Mesodermal cell (in vitro differentiated cells): ENCODE data around the gene LY6G6C.

ENCODE experiments used
- H3K27ac ChIP-seq: 2 replicates; pipeline ENCODE4 v1.7.0; 2013; ENCODE audit warnings: mild to moderate bottlenecking, low read depth, low read length, moderate library complexity; ENCODE audit not compliant: severe bottlenecking
- H3K36me3 ChIP-seq: 2 replicates; pipeline ENCODE4 v1.7.1; 2013; ENCODE audit warnings: mild to moderate bottlenecking, low read length, moderate library complexity; ENCODE audit not compliant: control insufficient read depth, insufficient read depth
- H3K4me1 ChIP-seq: one replicate; pipeline ENCODE4 v1.7.1; 2013; ENCODE audit warnings: mild to moderate bottlenecking, low read length; ENCODE audit not compliant: insufficient read depth, control insufficient read depth, poor library complexity, severe bottlenecking
- H3K4me3 ChIP-seq: 2 replicates; pipeline ENCODE4 v1.7.0; 2013; ENCODE audit warnings: low read length, control low read depth, mild to moderate bottlenecking; ENCODE audit not compliant: insufficient read depth, poor library complexity, severe bottlenecking; ENCODE audit errors: extremely low read depth
- H3K9me3 ChIP-seq: 2 replicates; pipeline ENCODE4 v1.7.1; 2013; ENCODE audit warnings: mild to moderate bottlenecking, low read length, moderate library complexity; ENCODE audit not compliant: control insufficient read depth
- WGBS, 2 experiments: methylation state at CpG; one replicate each; pipeline ENCODE4 v1.1.5; 2013; ENCODE audit warnings: missing lambda C conversion rate in 2 of 2; ENCODE audit not compliant: insufficient coverage in 2 of 2; 5-methylcytosine and 5-hydroxymethylcytosine counted together

Gene LY6G6C

DNA sequence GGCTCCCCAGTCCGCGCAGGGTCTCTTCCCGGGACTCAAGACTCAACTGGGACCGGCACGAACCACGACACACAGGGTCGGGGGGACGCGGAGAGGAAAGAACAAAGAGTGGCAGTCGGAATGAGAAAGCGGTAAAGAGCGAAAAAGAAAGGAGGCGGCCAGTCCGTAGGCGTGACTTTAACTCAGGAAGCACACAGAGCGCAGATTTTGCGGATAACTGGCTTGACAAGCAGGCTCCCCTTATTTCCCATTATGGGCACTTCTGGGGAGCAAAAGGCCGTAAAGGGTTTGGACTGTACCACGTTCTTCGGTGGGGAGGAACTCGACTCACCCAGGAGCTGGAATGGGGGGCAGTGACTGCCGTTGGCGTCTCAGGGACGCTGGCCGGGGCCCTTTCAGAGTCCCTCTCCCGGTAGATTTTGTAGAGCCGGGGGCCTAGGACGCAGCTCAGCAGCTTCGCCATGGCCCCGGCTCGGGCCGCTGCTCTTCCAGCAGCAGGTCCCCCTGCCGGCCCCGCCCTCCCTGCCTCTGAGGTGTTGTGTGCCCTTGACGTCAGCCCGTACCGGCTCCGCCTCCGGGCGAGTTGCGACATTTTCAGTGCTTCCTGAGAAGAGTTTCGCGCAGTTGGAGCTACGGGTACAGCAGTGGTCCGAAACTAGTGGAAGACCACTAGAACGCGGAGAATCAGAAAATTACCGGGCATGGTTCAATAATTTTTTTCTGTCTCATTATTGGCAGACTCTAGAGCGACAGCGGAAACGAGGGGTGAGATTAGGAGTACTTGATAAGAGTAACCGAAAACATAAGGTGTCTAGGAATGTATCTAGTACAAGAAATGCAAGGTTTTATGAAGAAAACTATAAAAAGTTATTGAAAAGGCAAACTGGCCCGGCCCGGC, 18.5 kb downstream of the LY6G6C start, which contains the start of gene ABHD16A:
Gene ABHD16A, minus strand, starts transcription at position 506 of the 898 bp plus-strand sequence. Its CDS starts 43 bp downstream, at position 463.
- WGBS, 2 experiments = 4 to 5% methylated on average over 46 to 54 of the region's 54 CpGs

DNA sequence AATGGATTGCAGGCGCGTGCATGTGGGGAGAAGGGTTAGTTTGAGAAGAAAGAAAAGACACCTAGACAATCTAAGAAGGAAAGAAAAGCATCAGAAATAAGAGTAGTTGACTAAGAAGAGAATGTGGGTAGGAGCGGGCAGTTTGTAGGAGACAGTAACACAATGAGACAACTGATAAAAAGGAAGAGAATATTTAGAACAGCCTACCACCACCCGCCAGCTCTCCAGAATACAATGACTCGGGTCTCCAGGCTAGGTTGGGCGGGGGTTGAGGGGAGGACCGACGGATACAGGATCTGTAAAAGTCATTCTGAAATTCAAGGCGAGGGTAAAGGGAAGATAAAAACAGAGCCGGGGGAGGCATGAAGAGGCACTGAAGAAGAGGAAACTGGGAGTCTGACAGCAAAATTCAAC, 19.1 kb downstream of the LY6G6C start:
- Histone ChIP-seq H3K27ac (peak overlapping the region; percentile 86), H3K9me3 (no peaks in the 10 kb centered on the region), H3K4me1 (peaks cover 3% of the 10 kb centered on the region), H3K4me3 (peak overlapping the region; percentile 92), H3K36me3 (peaks cover 41% of the 10 kb centered on the region)
- WGBS, 2 experiments = 3 to 9% methylated on average over 4 of the region's 10 CpGs

More for the DNA sequence above, 18.5 kb downstream of the LY6G6C start, which contains the start of gene ABHD16A:
- Histone ChIP-seq H3K27ac (peak within 1 kb of the TSS; percentile 86), H3K9me3 (no peaks in the 10 kb centered on the region), H3K36me3 (peaks cover 34% of the 10 kb centered on the region), H3K4me3 (peak within 1 kb of the TSS; percentile 92), H3K4me1 (no peaks in the 10 kb centered on the region)

GRCh38 chr6:31701666-31702404, 19.7 kb downstream of the LY6G6C start:
- Histone ChIP-seq H3K27ac (peak overlapping the region; percentile 17), H3K36me3 (peaks cover 47% of the 10 kb centered on the region), H3K9me3 (no peaks in the 10 kb centered on the region), H3K4me1 (peaks cover 3% of the 10 kb centered on the region), H3K4me3 (peak overlapping the region; percentile 92)
- 66 to 78% methylated on average over 6 to 7 of the region's 7 CpGs for whole genome bisulfite sequencing, 2 experiments

DNA sequence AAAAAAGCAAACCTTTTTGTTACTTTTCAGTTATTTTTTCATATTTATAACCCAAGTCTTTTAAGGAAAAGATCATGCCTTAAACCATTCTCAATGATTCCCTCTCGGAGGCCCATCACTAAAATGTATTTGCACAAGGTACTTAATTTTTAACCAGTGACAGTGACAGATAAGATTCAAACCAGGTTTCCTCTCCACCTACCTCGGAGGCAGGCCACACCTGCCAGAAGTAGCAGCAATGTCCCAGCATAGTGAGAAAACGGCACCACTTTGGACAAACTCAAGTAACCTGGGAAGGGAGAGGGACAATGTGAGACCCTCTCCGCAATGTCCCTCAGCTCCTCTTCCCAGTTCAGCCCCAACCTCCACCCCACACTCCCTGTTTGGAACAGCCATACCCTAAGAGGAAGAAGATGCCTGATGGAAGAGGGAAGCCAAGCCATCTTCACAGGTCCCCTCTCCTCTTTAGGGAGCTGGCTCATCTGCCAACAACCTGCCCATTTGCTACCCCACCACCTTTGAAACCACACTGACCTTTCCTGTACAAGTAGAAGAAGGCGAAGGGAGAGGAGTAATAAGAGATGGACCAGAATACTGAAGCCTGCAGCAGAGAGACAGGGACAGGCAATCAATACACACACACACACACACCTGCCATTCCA, 20.7 kb downstream of the LY6G6C start:
- WGBS, 2 experiments = 87 to 93% methylated on average over 2 of the region's 5 CpGs
- no peak overlapping the region for H3K27ac ChIP-seq
- H3K4me1 ChIP-seq = peaks cover 3% of the 10 kb centered on the region
- H3K36me3 ChIP-seq = peaks cover 56% of the 10 kb centered on the region
- no peak overlapping the region for H3K4me3 ChIP-seq
- no peaks in the 10 kb centered on the region for H3K9me3 ChIP-seq

DNA sequence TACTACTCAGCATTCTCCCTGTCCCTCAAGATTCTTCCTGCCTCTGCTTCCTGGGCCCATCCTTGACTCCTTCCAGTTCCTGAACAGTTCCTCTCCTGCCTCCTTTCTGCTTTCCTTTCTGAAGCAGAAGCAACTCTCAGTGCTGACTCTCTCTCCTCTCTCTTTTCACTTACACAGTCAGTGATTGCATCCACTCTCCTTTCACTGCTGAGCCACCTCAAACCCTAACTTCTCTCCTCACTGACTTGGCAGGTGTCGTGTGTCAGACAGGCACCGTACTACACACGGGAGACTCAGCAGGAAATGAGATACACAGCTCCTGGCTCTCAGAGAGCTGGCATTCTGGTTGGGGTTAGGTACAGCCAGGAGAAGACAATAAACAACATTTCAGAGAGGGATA, 24.0 kb downstream of the LY6G6C start:
- 76% methylated on average over 3 of the region's 3 CpGs; no CpG with 5 or more reads in 1 of the 2 experiments for WGBS, 2 experiments
- H3K27ac ChIP-seq = no peak overlapping the region
- H3K4me3 ChIP-seq = no peak overlapping the region
- H3K36me3 ChIP-seq = peaks cover 82% of the 10 kb centered on the region
- H3K4me1 ChIP-seq = peaks cover 3% of the 10 kb centered on the region
- H3K9me3 ChIP-seq = no peaks in the 10 kb centered on the region

DNA sequence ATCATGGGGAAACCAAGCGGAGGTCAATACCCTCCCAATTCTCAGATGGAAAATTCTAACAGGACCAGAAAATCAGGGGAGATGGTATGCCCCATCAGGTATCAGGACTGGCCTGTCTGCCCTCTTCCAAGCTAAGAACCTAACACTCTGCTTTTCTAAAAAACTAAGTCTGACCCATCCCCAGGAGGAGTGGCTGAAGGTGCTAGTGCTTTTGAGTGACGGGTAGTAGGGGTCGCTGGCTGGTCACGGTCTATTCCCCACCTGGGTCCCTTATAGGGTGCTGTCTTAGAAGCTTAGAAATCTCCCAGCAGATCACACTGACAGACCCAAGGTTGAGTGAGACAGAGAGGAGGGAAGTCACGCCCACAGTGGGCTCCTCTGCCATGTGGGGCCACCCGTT, 28.0 kb downstream of the LY6G6C start:
- no peaks in the 10 kb centered on the region for H3K9me3 ChIP-seq
- 93 to 96% methylated on average over 4 of the region's 6 CpGs for WGBS, 2 experiments
- peaks cover 9% of the 10 kb centered on the region for H3K4me1 ChIP-seq
- peaks cover 82% of the 10 kb centered on the region for H3K36me3 ChIP-seq
- H3K27ac ChIP-seq = no peak overlapping the region
- no peak overlapping the region for H3K4me3 ChIP-seq

- Histone ChIP-seq H3K36me3 (peaks cover 82% of the 10 kb centered on the region), H3K4me1 (peaks cover 9% of the 10 kb centered on the region), H3K9me3 (no peaks in the 10 kb centered on the region), H3K4me3 (no peak overlapping the region), H3K27ac (no peak overlapping the region)
- WGBS, 2 experiments = 93 to 97% methylated on average over 9 of the region's 9 CpGs
Observed at GRCh38 chr6:31692886-31693285, 28.7 kb downstream of the LY6G6C start.

DNA sequence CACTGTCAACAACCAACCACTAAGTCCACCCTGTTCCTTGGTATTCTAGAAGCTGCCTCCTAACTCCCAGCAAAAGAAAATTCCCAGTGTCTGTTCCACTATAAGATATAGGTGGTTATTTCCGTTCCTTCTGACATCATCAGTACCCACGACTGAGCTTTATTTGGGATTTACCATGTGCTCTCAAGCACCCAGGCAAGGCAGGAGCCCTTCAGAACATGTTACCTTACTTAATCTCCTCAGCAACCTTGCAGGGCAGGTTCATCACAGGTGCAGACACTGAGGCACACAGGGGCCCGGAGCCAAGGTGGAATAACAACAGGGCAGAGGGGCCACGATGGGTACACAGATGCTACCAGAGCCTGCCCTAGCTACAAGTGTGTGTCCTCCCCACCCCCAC, 29.2 kb downstream of the LY6G6C start:
- Histone ChIP-seq H3K9me3 (no peaks in the 10 kb centered on the region), H3K4me3 (no peak overlapping the region), H3K27ac (no peak overlapping the region), H3K36me3 (peaks cover 82% of the 10 kb centered on the region), H3K4me1 (peaks cover 6% of the 10 kb centered on the region)
- 94% methylated on average over 3 to 4 of the region's 4 CpGs for WGBS, 2 experiments

DNA sequence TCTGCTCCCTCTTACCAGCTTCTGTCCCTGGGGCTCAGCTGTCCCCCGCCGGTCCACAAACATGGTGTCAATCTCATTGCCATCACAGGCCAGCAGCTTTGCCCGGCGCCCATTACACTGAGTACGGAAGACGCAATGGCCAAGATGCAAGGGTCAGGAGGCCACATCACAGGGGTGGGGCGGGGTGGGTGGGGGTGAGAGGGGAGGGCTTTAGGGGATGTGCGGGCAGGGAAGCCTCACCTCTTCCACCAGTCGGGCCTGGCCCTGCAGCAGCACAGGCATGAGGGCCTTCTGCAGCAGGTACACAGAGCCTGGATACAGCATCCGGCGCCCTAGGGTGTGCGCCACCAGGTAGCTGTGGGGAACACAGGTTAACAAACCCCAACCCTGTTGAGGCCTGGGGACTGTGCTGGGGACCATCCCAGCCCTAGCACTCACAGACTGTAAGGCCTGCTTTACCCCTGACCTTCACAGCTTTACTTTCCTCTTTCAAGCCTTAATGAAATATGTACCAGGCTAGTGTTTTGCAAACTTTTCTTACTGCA, 29.9 kb downstream of the LY6G6C start:
- H3K27ac ChIP-seq = no peak overlapping the region
- H3K9me3 ChIP-seq = no peaks in the 10 kb centered on the region
- 97 to 98% methylated on average over 7 of the region's 12 CpGs for WGBS, 2 experiments
- H3K4me1 ChIP-seq = peaks cover 6% of the 10 kb centered on the region
- H3K4me3 ChIP-seq = no peak overlapping the region
- peaks cover 82% of the 10 kb centered on the region for H3K36me3 ChIP-seq

DNA sequence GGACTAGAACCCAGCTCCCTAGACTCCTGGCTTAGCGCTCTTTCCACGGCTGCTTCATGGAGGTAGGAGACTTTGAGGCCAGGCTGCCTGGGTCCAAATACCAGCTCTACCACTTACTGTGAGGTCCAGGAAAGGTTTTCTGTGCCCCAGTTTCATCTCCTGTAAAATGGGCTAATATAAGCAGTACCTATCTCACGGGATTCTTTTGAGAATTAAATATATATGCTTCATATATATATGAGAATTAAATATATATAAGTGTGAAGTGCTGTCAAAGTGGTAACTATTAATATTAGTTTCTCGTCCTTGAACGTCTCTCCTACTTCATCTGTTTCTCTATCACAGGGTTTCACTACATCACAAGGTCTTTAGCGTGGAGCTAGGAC, 30.5 kb downstream of the LY6G6C start:
- H3K9me3 ChIP-seq = no peaks in the 10 kb centered on the region
- H3K36me3 ChIP-seq = peaks cover 82% of the 10 kb centered on the region
- 100% methylated on average over 2 to 3 of the region's 6 CpGs for WGBS, 2 experiments
- H3K4me3 ChIP-seq = no peak overlapping the region
- H3K27ac ChIP-seq = peak overlapping the region; percentile 67
- H3K4me1 ChIP-seq = peaks cover 6% of the 10 kb centered on the region
